Measurements from ENCODE around the gene ANKIB1.

- TF ChIP-seq CTCF (IDR thresholded peaks at IDR 0.05) = no peak
- TF ChIP-seq POLR2A (IDR thresholded peaks at IDR 0.05; ENCODE audit: low read length) = no peak
- no peak for TF ChIP-seq JUN (IDR thresholded peaks at IDR 0.05)
- no peak for TF ChIP-seq RFX5 (IDR thresholded peaks at IDR 0.05)
- TF ChIP-seq FOXS1 (CRISPR knock-in tag; IDR thresholded peaks at IDR 0.05) = no peak
- no peak for TF ChIP-seq HOXA7 (CRISPR knock-in tag; IDR thresholded peaks at IDR 0.05)
- TF ChIP-seq JUNB (IDR thresholded peaks at IDR 0.05) = no peak
- TF ChIP-seq USF2 (IDR thresholded peaks at IDR 0.05) = no peak
- no peak for TF ChIP-seq HMGXB4 (CRISPR knock-in tag; IDR thresholded peaks at IDR 0.05; ENCODE audit: borderline replicate concordance)
- TF ChIP-seq RAD21 (conservative IDR thresholded peaks at IDR 0.05 in 1 of 2, IDR thresholded peaks at IDR 0.05 in 1 of 2) = no peak
- TF ChIP-seq SMC3 (IDR thresholded peaks at IDR 0.05) = no peak
- no peak for TF ChIP-seq HDAC2 (IDR thresholded peaks at IDR 0.05)
- no peak for TF ChIP-seq CBX8 (IDR thresholded peaks at IDR 0.05)
These were observed 7.5 kb downstream of the ANKIB1 start for GRCh38 chr7:92253251-92253650.

All from A549 (cell line).